ENCODE measurements around the gene CCNJL.

CCNJL gene

GRCh38 chr5:160209917-160210316 lies 102.4 kb downstream of the CCNJL start:
- no peak for DNase-seq

GRCh38 chr5:160207061-160207460 lies 105.3 kb downstream of the CCNJL start:
- DNase-seq, result no peak

Measured in stimulated activated CD4-positive, alpha-beta T cell treated with anti-CD3 and anti-CD28 coated beads, Interleukin-4, amount 100 ng/mL, for 1 hour (primary cell).